Sigmoid colon (tissue), 7 donors: ENCODE results near the gene PIP5K1C. TPM values are rescaled to one million over a fixed set of nuclear protein-coding genes. Genes with fewer than 3 reads are reported as not detected.

Experiments
- DNase-seq: peaks from one replicate; pipeline ENCODE4 v3.0.0-alpha.2; 2019
- H3K27ac ChIP-seq, 4 donors: fragments of 200-600 bp; sonication (generic); one replicate each; pipeline ENCODE4 v1.5.1; 2016 to 2019; ENCODE audit warnings: mild to moderate bottlenecking in 1 of 4
- H3K27me3 ChIP-seq, 3 donors: fragments of 200-600 bp; sonication (generic); one replicate each; pipeline ENCODE4 v1.5.1; 2019; ENCODE audit warnings: mild to moderate bottlenecking in 1 of 3
- H3K36me3 ChIP-seq, 4 donors: fragments of 200-600 bp; sonication (generic); one replicate each; pipeline ENCODE4 v1.5.1; 2016 to 2019
- H3K4me1 ChIP-seq, 4 donors: fragments of 200-600 bp; sonication (generic); one replicate each; pipeline ENCODE4 v1.5.1; 2017 to 2019
- H3K4me3 ChIP-seq, 4 donors: fragments of 200-600 bp; sonication (generic); one replicate each; pipeline ENCODE4 v1.5.1; 2017 to 2019; ENCODE audit warnings: mild to moderate bottlenecking in 2 of 4, moderate library complexity in 1 of 4
- H3K9me3 ChIP-seq, 4 donors: fragments of 200-600 bp in 3 of 4; sonication (generic) in 3 of 4; one replicate each; pipeline versions ENCODE4 v1.5.1 to v1.6.1; 2013 to 2019
- EP300 ChIP-seq, 4 donors: sonication (generic); formaldehyde crosslinking; IDR thresholded peaks; one replicate each; pipeline ENCODE4 v1.6.1; 2017; ENCODE audit warnings: antibody characterized with exemption in 4 of 4
- POLR2A ChIP-seq, 2 donors: fragments of 450-650 bp; IDR thresholded peaks; one replicate each; pipeline ENCODE4 v1.6.1; 2016; ENCODE audit warnings: antibody characterized with exemption in 2 of 2, mild to moderate bottlenecking in 2 of 2, moderate library complexity in 2 of 2
- POLR2AphosphoS5 ChIP-seq, 4 donors: sonication (generic); formaldehyde crosslinking; IDR thresholded peaks; one replicate each; pipeline ENCODE4 v1.6.1; 2017; ENCODE audit warnings: antibody characterized with exemption in 4 of 4
- WGBS, 2 donors: extraction: QIAGEN DNeasy Blood & Tissue Kit; methylation state at CpG; one replicate each; pipeline ENCODE4 v1.1.7; 2013; 5-methylcytosine and 5-hydroxymethylcytosine counted together
- intact Hi-C: fragments of 100-400 bp; cut with DNase I; formaldehyde crosslinking; loops from one replicate; pipeline ENCODE4 v1.15.1; 2023
- polyA plus RNA-seq, 3 donors: library from polyadenylated mRNA; stranded (reverse); fragments of 200-250 nt; gene quantifications; one replicate each; pipeline ENCODE4 v1.2.3, GENCODE V29; 2013
- total RNA-seq, 4 donors: library from RNA; depleted of rRNA; stranded (reverse); fragments of >200 nt; gene quantifications; one replicate each; pipeline ENCODE4 v1.1.0, GENCODE V29; 2016
- TF ChIP-seq, protein P1 (sequence below), 4 experiments: fragments of 450-650 bp in 3 of 4; fragments of 200-600 bp in 1 of 4; IDR thresholded peaks; one replicate each; pipeline ENCODE4 v1.5.1; 2016 to 2019; ENCODE audit warnings: antibody characterized with exemption in 4 of 4, mild to moderate bottlenecking in 3 of 4, moderate library complexity in 2 of 4
- donor health status: healthy with polysubstance abuse.
- donor health status: Bipolar disorder and iron deficiency.
- donor health status: healthy.

The PIP5K1C gene
- total and polyA plus RNA-seq, 7 donors, result 7.8 to 68.7 (median 27.8) TPM

DNA sequence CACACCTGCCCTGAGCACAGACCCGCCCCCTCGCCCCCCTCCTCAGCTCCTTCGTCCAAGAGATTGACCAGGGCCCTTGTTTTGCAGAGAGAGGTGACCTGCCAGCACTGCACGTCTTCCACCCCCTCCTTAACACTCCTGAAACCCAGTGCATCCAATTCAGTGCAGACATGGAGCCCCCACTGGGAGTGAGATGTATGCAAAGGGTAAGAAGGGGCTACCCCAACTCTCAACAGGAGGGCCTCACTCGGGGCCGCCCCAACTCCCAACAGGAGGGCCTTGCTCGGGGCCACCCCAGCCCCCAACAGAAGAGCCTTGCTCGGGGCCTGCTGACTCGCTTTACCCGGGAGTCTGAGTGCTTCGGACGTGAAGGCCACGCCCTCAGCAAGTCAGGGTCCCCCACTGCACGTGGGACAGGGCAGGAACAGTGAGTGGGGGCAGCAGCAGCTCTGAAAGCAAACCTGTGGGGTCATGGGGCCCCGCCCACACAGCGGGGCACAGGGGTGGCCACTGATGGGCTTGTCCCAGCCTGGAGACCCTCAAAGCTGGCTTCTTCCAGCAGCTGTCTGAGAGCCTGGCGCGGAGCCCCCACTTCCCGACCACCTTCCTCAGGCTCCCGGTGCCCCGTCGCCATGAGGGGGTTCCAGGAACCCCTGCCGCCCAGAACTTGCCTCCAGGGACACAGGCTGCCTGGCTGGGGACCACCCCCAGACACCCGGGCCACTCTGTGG is 79.3 kb downstream of the PIP5K1C start:
- 91% methylated on average over 24 of the region's 24 CpGs for WGBS, 2 donors
- intact Hi-C loops, result no loop called here
- TF ChIP-seq, protein P1, sequence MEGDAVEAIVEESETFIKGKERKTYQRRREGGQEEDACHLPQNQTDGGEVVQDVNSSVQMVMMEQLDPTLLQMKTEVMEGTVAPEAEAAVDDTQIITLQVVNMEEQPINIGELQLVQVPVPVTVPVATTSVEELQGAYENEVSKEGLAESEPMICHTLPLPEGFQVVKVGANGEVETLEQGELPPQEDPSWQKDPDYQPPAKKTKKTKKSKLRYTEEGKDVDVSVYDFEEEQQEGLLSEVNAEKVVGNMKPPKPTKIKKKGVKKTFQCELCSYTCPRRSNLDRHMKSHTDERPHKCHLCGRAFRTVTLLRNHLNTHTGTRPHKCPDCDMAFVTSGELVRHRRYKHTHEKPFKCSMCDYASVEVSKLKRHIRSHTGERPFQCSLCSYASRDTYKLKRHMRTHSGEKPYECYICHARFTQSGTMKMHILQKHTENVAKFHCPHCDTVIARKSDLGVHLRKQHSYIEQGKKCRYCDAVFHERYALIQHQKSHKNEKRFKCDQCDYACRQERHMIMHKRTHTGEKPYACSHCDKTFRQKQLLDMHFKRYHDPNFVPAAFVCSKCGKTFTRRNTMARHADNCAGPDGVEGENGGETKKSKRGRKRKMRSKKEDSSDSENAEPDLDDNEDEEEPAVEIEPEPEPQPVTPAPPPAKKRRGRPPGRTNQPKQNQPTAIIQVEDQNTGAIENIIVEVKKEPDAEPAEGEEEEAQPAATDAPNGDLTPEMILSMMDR (IDR thresholded peaks at IDR 0.05), result no peak
- TF ChIP-seq POLR2AphosphoS5 (IDR thresholded peaks at IDR 0.05) (no peak), EP300 (IDR thresholded peaks at IDR 0.05) (no peak), POLR2A (IDR thresholded peaks at IDR 0.05) (no peak)
- Histone ChIP-seq H3K27ac (no peak overlapping the region), H3K27me3 (no peaks in the 10 kb centered on the region), H3K4me3 (no peak overlapping the region), H3K4me1 (peaks cover 0 to 33% (median 29%) of the 10 kb centered on the region in 4 donors), H3K9me3 (no peaks in the 10 kb centered on the region), H3K36me3 (peaks cover 0 to 59% (median 12%) of the 10 kb centered on the region in 4 donors)
- DNase-seq, result no peak

DNA sequence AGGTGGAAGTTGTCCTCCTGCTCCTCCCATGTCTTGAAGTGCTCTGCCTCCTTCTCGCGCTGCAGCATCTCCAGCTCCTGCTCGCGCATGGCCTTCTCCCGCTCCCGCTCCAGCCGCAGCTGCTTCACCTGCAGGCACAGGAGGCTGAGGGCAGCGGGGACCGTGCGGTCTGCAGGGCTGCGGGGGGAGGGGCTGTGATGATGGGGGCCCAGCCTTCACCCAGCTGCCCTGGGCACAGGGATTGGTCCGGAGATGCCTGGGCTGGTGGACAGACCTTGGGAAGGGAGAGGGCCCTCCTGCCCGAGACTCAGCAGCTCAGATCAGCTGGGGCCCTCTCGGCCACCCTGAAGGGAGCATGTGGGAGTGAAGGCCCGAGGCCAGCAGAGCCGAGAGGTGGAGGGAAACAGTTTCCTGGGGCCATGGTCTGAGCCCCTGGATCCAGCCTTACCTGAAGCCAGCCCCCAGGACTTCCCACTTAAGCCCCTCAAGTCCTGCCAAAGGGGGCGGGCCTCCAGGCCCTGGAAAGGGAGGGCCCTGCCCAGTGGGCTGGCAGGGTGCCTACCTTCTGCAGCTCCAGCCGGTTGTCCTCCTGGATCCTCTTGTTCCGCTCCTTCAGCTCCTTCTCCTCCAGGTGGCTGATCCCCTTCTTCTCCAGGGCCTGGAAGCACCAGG is 80.0 kb downstream of the PIP5K1C start:
- intact Hi-C loops, result no loop called here
- DNase-seq, result no peak
- no peaks in the 10 kb centered on the region for H3K27me3 ChIP-seq
- H3K27ac ChIP-seq, result no peak overlapping the region
- TF ChIP-seq, protein P1 (IDR thresholded peaks at IDR 0.05), result no peak
- no peak for TF ChIP-seq POLR2A (IDR thresholded peaks at IDR 0.05)
- TF ChIP-seq POLR2AphosphoS5 (IDR thresholded peaks at IDR 0.05), result no peak
- TF ChIP-seq EP300 (IDR thresholded peaks at IDR 0.05), result no peak
- H3K4me3 ChIP-seq, result no peak overlapping the region
- peaks cover 0 to 66% (median 14%) of the 10 kb centered on the region in 4 donors for H3K36me3 ChIP-seq
- H3K9me3 ChIP-seq, result no peaks in the 10 kb centered on the region
- 85 to 89% methylated on average over 19 of the region's 19 CpGs for WGBS, 2 donors
- H3K4me1 ChIP-seq, result peaks cover 0 to 26% (median 22%) of the 10 kb centered on the region in 4 donors

DNA sequence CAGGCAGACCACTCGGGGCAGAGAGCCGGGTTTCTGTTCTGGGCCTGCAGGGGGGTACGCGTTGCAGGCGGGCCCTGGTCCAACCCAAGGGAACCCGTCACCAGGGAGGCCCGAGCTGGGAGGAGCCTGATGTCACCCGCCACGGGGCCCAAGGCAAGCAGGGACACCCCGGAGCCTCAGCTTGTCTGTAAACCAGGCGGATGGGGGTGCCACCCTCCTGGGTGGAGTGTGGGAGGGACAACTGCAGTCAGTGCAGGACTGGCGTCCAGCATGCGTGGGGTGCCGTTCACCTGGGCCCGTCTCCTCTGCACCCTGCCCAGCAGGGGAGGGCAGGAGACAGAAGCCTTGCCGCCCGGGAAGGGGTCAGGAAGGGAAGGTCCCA is 80.6 kb downstream of the PIP5K1C start:
- TF ChIP-seq POLR2AphosphoS5 (IDR thresholded peaks at IDR 0.05) (no peak), EP300 (IDR thresholded peaks at IDR 0.05) (no peak), POLR2A (IDR thresholded peaks at IDR 0.05) (no peak)
- TF ChIP-seq, protein P1 (IDR thresholded peaks at IDR 0.05), result no peak
- intact Hi-C loops, result loop anchor here (5.0 to 10.0 kb wide), 2 partner anchors 42 to 295 kb away; no protein-coding TSS in a partner anchor
- DNase-seq, result no peak
- H3K4me1 ChIP-seq, result peaks cover 0 to 22% (median 16%) of the 10 kb centered on the region in 4 donors
- H3K36me3 ChIP-seq, result peaks cover 0 to 66% (median 14%) of the 10 kb centered on the region in 4 donors
- no peak overlapping the region for H3K27ac ChIP-seq
- 85 to 89% methylated on average over 17 of the region's 17 CpGs for WGBS, 2 donors
- H3K27me3 ChIP-seq, result no peaks in the 10 kb centered on the region
- H3K9me3 ChIP-seq, result no peaks in the 10 kb centered on the region
- H3K4me3 ChIP-seq, result no peak overlapping the region

DNA sequence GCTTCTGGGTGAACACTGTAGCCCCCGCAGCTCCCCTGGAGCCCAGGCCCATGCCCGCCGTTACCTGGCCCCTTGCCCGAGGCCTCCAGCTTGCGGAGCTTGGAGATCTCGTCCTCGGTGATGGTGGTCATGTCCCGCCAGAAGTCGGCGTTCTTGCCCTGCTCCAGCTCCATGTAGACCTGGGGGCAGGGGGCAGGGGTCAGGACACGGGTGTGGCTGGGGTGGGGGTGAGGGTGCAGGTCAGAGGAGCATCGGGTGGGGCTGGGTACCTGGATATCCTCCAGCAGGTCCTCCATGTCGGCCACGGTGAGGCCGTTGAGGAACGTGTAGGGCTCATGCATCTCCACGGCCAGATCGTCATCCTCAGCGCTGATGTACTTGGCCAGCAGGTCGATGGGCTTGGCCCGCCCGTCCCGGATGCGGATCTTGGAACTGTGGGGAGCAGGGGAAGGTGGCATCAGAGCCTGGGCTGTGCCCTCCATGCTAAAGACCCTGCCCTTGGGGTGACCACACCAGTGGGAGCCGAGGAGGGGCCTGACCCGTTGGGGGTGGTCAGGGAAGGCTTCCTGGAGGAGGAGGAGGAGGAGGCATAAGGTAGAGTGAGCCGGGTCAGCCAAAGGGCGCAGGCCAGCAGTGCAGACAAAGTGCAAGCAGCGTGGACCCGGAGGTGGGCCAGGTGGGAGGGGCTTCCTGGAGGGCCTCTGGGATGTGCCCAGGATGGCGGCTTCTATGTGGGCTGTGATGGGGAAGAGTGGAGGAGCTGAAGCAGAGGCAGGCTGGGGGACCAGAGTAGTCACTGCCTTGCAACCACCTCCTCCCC is 81.2 kb downstream of the PIP5K1C start:
- intact Hi-C loops, result loop anchor here (1.0 to 10.0 kb wide), 3 partner anchors 42 to 294 kb away; no protein-coding TSS in a partner anchor
- DNase-seq, result no peak
- Histone ChIP-seq H3K36me3 (peaks cover 0 to 66% (median 14%) of the 10 kb centered on the region in 4 donors), H3K27ac (no peak overlapping the region), H3K9me3 (no peaks in the 10 kb centered on the region), H3K27me3 (no peaks in the 10 kb centered on the region), H3K4me1 (peaks cover 0 to 22% (median 17%) of the 10 kb centered on the region in 4 donors), H3K4me3 (no peak overlapping the region)
- WGBS, 2 donors, result 90 to 92% methylated on average over 31 of the region's 31 CpGs
- no peak for TF ChIP-seq POLR2AphosphoS5 (IDR thresholded peaks at IDR 0.05)
- TF ChIP-seq, protein P1 (IDR thresholded peaks at IDR 0.05), result peak in 1 of 4 experiments; percentile 47
- no peak for TF ChIP-seq POLR2A (IDR thresholded peaks at IDR 0.05)
- TF ChIP-seq EP300 (IDR thresholded peaks at IDR 0.05), result no peak
